ENCODE results near the gene SIVA1.
A peak's percentile ranks its signal among the peaks of the same experiment; 100 is the strongest.

DNA sequence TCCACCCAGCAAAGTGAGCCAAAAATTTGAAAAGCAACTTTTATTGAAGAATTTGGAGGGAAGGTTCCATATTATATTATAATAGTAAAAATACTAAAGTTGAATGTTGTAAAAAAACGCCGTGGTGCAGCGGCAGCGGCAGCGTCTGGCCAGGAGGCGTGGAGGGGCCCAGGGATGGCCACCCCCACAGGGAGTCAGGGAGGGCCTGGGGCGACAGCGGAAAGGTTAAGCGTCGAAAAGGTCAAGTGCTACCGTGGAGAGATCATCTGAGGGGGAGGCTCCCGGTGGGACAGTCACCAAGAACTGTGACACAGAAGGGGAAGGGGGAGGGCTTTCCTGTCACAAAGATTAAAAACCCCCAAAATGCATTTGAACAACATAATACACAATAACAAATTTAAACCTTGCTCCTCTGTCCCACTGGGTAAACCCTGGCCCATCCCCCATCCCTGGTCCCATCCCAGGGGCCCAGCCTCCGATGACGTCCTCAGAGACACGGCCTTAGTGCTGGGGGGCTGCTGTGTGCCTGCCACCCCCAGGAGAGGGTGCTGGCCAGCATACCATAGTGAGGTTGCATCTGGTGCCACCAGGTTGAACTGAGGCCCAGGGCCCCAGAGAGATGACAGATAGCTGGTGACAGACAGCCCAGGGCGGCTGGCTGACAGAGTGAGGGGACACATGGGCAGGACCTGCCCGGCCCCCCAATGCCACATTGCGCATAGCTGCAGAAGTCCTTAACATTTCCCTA lies 16.6 kb downstream of the SIVA1 start:
- TF ChIP-seq, protein P1, sequence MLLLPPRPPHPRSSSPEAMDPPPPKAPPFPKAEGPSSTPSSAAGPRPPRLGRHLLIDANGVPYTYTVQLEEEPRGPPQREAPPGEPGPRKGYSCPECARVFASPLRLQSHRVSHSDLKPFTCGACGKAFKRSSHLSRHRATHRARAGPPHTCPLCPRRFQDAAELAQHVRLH (tag by site-specific recombination; IDR thresholded peaks at IDR 0.05), result no peak
- TF ChIP-seq, protein P2, sequence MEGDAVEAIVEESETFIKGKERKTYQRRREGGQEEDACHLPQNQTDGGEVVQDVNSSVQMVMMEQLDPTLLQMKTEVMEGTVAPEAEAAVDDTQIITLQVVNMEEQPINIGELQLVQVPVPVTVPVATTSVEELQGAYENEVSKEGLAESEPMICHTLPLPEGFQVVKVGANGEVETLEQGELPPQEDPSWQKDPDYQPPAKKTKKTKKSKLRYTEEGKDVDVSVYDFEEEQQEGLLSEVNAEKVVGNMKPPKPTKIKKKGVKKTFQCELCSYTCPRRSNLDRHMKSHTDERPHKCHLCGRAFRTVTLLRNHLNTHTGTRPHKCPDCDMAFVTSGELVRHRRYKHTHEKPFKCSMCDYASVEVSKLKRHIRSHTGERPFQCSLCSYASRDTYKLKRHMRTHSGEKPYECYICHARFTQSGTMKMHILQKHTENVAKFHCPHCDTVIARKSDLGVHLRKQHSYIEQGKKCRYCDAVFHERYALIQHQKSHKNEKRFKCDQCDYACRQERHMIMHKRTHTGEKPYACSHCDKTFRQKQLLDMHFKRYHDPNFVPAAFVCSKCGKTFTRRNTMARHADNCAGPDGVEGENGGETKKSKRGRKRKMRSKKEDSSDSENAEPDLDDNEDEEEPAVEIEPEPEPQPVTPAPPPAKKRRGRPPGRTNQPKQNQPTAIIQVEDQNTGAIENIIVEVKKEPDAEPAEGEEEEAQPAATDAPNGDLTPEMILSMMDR (tag by site-specific recombination; IDR thresholded peaks at IDR 0.05), result no peak
- TF ChIP-seq ZIC2 (tag by site-specific recombination; IDR thresholded peaks at IDR 0.05) (peak; percentile 31), ZNF768 (tag by site-specific recombination; IDR thresholded peaks at IDR 0.05) (no peak), EGR2 (tag by site-specific recombination; IDR thresholded peaks at IDR 0.05; ENCODE audit: low read depth) (no peak)
- TF ChIP-seq, protein P3, sequence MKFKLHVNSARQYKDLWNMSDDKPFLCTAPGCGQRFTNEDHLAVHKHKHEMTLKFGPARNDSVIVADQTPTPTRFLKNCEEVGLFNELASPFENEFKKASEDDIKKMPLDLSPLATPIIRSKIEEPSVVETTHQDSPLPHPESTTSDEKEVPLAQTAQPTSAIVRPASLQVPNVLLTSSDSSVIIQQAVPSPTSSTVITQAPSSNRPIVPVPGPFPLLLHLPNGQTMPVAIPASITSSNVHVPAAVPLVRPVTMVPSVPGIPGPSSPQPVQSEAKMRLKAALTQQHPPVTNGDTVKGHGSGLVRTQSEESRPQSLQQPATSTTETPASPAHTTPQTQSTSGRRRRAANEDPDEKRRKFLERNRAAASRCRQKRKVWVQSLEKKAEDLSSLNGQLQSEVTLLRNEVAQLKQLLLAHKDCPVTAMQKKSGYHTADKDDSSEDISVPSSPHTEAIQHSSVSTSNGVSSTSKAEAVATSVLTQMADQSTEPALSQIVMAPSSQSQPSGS (tag by site-specific recombination; IDR thresholded peaks at IDR 0.05; ENCODE audit: low read depth), result no peak
